GM21447 (cell line): ENCODE measurements around the gene CER1.
A peak's percentile ranks its signal among the peaks of the same experiment; 100 is the strongest.

Source experiments
- ATAC-seq: cut with Tn5 transposase; IDR thresholded peaks from one replicate; pipeline ENCODE4 v1.9.1; 2021; ENCODE audit not compliant: unreplicated experiment

Gene CER1, protein sequence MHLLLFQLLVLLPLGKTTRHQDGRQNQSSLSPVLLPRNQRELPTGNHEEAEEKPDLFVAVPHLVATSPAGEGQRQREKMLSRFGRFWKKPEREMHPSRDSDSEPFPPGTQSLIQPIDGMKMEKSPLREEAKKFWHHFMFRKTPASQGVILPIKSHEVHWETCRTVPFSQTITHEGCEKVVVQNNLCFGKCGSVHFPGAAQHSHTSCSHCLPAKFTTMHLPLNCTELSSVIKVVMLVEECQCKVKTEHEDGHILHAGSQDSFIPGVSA

DNA sequence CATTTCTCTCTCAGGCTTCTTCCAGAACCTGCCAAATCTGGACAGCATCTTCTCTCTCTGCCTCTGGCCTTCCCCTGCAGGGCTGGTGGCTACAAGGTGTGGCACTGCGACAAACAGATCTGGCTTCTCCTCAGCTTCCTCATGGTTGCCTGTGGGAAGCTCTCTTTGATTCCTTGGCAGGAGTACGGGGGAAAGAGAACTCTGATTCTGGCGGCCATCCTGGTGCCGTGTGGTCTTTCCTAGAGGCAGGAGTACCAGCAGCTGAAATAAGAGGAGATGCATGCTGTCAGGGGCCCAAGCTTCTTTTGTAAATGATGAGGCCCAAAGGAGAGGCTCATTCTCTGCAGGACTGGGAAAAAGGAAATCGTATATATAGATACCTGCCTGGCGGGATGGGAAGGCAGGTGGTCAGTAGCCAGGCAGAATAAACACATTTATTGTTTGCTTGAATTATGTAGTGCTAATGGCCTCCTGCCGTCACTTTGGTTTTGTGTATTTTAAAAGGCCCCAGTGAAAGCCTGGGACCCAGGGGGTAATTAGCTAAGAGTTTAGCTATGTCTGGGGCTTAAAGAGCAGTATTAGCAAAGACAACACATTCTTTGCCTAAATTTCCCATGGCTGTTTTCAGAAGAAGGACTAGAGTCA is at the start of gene CER1:
Gene CER1, minus strand, starts transcription at position 343 of the 645 bp plus-strand sequence. Its CDS starts 61 bp downstream, at position 282.
- no peak for ATAC-seq

DNA sequence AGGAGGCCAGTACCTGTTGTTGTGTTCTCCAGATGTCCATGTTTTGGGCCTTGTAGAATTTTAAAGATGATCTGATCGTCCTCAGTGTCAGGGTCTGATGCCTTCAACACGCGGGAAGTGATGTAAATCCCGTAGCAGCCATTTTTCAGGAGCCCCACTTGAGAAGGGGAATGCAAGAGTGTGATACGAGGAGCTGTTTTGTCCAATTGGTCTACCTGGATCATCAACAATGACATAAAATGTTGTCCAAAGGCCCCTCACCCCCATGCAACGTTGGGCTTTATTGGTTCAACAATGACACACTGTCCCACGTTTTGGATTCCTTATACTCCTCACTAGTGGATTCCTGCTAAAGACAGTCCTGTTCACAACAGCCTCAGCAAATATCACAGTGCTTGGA is 48.1 kb upstream of the CER1 start:
- ATAC-seq, result no peak

DNA sequence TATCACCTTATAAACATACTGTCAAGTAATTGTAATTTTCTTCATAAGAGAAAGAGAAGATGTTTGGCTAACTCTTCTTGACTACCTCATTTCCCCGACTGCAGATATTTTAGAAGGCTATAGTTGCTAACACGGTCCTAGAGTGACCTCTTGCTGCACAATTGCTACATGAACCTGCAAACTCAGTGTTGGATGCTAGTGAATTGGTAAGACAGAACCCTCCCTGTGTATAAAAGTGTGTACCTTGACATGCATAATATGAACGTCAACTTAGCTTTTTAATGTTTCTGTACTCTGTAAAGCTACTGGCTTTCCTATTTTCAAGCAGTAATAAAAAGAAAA is 46.7 kb upstream of the CER1 start:
- no peak for ATAC-seq

DNA sequence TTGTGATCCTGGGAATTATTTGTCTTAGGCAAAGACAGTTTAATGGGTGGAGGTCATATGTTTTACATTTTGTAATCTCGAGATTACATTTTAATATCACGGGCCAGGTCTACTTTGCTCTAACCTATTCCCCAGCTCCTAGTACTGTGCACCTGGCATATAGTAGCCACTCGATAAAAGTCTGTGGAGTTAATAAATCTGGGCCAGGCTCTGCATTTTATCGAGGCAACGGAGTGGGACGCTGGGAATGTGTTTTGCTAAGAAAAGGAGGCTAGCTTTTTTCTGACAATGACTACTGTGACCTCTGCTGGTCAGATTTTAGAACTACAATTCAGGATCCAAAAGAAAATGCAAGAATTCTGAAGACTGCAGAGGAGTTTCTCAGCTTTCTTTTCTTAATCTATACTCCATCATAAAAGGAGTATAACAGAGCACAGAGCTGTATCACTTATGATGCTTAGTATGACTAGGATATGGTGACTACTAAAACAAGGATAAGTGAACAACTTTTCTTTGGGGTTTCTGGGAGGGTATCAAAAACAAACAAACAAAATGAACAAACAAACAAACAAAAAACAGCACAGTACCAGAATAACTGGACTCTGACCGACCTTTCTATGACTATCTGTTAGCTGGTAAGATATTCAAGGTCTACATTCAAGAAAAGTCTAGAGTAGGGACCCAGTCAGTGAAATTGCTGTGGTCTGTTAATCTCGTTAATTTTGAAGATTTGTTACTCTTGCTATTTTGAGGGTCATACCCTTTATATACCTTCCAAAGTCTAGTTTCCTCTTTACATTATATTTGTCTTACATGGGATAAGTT is 46.1 kb upstream of the CER1 start:
- no peak for ATAC-seq

DNA sequence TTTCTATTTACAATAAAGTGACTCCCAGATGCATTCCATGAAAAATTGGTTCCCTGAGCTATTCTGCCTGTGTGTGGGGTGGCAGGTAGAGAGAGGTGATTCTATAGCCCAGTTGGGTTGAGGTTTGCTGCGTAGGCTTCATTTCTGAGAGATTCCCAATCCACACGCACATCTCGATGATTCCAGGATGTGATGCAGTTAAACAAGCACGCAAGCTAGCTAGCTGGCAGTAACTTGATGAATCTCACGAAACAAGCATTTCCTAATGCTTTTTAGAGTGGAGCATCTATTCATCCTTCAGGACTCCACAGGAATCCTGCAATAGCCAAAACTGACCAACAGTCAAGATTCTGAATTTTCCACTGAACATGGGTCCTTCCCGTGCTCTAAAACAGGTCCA is 43.8 kb upstream of the CER1 start:
- ATAC-seq, result no peak

DNA sequence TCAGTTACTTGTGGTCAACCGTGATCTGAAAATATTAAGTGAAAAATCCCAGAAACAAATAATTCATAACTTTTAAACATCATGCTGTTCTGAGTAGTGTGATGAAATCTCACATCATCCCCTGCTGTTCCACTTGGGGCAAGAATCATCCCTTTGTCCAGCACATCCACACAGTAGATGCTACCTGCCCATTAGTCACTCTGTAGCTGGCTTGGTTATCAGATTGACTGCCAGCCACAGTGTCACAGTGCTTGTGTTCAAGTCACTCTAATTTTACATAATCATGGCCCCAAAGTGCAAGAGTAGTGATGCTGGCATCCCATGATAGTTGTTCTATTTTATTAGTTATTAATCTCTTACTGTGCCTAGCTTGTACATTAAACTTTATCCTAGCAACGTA is 39.1 kb upstream of the CER1 start:
- no peak for ATAC-seq

DNA sequence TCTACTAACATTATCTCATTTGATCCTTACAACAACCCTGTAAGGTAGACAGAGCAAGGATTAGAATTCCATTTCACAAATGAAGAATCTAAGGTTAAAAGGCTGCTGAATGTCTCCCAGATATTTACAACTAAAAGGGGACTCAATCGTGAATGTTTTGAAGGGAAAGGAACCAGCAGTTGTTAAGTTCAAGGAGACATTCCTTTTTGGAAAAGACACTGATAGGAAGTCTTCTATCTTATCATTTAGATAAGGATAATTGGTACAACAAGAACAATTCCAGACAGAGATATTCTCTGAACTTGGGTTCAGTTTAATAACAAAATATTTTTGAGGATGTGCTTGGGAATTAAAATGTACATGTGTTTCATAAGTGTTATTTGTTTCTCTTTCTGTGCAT is 37.5 kb upstream of the CER1 start:
- ATAC-seq, result no peak

DNA sequence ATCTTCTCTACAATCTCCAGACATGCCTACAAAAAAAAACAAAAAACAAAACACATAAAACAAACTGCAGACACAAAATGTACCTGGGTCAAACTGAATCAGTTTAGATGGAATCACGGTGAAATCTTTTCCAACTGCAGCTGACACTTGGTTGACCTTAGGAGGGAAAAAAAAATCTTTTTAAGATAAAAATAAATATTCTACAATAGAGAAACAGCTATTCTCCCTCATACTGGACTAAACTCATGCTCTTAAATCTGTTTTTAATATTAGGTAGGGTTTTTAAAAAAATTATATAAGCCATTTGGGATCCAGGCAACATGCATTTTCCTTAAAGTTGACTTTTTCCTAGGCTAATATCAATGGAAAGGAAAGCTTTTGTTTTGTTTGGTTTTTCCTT is 33.8 kb upstream of the CER1 start:
- no peak for ATAC-seq

DNA sequence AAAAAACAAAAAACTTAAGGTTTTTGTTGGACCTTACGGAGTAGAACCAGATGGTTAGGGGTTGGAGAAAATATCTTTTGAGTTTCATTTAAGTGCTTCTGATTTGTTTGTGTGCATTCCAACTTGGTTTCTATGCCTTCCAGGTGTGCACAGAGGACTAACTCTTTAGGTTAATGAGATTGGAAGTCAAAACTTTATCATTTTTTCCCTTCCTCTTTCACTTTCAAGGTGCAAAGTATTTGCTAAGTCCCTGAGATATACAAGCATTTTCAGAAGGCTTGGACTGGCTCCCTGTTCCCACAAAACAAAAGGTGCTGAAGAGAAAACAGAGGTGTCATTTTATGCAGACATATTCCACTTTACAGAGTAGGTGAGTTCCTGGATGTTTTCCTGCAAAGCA is 30.3 kb upstream of the CER1 start:
- ATAC-seq, result no peak

DNA sequence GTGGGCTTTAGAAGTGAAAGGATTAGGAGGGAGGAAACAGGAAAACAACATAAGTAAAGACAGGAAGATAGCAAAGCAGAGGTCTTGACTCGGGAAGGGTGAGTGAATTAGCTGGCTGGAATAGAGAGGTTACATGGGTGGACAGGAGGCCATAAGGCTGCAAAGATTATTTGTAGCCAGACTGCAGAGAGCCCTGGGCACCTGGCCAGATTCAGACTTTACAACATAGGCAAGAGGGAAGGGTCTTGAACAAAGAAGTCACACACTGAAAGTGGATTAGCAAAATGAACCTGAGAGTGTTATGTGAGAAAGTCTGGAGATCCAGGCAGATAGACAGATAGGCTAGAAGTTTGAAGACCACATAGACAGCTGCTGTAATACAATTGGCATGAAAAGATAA is 29.7 kb upstream of the CER1 start:
- ATAC-seq, result no peak

DNA sequence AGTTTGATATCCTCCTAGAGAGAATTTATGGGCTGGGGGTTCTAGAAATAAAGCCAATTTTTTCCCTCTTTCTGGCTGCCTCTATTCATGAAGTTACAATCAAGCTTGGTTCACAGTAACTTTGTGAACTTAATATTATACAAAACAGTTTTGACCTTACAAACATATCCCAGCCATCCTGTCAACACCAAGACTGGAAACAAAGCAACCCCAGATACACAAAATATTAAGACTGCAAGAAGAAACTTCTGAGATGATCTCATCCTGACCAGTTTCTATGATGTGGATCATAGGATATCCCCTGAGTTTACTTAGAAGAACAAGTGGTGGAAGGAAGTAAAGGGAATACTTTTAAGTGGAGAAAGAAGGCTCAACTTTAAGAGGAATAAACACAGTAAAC is 28.3 kb upstream of the CER1 start:
- ATAC-seq, result no peak

DNA sequence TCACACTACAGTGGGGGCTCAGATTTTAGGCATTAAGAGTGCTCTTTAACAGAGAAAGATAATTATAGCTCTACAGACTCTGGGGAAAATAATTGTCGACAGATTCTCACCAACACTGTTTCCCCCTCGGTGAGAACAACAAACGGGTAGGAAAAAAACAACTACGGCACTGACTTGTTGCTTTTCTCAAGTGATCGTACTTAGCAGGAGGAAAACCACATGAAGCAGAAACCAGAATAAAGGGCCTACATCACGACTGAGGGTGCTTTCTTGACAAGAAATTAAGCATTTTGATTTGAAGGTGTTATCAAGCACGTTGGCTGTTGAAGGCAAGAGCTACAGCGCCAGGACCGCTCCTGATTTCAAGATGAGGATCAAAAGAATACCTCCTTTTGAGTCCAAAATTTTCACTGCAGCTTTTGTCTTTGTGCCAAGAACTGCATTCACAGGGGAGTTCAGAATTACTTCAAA is 27.2 kb upstream of the CER1 start:
- ATAC-seq, result no peak

DNA sequence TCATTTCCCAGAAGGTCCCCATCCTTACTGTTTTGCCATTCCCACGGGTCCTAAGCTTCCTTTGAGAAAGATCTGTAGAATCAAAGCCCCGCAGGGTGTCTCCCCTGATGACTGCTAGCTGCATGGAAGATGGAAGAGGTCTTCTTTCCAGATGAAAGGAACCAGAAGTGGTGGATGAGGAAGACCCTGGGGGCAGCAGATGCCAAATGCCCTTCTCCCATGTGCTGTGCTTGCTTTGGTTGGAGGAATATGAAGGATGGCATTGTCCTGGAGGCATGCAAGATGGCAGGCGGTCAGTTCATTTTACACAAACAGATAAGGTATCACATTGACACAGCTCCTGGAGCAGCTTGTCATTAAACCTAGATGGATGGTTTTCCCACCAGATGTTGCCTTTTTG is 25.8 kb upstream of the CER1 start:
- no peak for ATAC-seq

DNA sequence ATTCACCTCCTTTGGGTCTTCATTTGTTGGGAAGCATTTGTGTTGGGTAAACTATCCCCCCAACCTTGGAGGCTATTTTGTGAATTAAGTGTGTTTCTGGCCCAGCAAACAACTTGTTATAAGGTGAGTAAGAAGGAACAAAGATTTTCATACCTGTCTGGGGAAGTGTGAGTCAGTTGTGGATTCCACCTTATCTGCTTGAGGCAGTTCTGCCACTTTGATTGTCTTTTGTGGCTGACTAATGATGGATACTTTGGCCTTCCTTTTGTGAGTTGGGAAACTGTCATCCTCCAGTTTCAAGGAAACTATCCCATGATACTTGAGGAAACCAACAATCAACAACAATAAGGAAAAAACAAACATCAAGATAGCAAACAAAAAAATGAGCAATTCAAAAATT is 24.6 kb upstream of the CER1 start:
- ATAC-seq, result no peak

DNA sequence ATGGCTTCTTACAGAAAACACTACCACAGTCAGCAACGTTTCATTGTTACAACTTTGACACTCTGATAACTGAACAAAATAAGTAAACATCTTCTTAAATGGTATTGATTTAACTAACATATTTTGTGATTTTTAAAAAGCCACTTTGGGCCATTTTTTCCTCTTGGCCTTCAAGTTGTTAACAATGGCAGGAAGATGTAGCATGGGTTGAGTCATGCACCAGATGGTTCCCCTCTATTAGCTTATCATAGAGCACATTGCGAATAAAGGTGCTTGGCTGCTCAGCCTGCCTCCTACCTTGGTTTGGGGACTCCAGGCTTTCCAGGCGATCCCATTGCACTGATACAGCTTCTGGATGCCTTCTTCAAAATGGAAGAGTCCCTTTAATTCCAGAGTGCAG is 24.1 kb upstream of the CER1 start:
- ATAC-seq, result no peak

DNA sequence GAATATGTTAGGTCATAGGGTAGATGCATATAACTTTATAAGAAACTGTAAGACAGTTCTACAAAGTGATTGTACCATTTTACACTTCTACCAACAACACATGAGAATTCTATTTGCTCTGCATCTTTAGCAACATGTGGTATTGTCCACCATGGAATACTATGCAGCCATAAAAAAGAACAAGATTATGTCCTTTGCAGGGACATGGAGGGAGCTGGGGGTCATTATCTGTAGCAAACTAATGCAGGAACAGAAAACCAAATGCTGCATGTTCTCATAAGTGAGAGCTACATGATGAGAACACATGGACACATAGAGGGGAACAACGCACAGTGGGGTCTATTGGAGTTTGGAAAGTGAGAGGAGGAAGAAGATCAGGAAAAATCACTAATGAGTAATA is 22.2 kb upstream of the CER1 start:
- ATAC-seq, result no peak

DNA sequence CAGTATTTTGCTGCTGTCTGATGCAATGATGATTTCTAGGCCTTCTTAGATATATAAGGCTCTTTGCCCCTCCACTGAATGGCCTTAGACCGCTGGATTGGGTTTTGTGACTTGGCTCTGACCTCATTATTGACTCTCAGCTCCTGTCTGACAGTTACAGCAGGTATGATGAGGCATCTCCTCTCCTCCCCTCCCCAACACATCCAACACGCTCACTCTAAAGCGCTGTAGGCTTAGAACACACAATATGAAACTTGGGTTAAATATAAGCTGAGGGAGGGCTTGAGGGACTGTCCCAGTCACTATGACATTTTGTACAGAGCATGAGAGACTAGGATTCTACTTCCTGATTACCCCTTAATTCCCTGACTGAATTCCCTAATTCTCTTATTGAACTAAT is 18.8 kb upstream of the CER1 start:
- peak; percentile 91 for ATAC-seq

DNA sequence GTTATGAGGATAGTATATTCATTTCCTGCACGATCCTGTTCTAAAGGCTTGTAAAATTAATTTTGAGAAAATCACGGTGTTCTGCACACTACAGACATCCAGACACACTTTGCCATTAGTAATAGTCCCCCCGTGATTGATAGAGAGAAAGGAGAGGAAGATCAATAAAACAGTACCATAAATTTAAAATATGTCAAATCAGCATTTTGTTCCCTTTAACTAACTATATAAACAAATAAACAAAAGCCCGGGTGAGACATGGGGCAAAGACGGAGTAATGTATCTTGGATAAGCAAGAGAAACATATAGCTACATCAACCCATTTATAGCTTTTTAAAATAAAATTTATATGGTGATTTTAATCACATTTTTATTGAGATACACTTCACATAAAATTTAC is 10.6 kb upstream of the CER1 start:
- ATAC-seq, result no peak

DNA sequence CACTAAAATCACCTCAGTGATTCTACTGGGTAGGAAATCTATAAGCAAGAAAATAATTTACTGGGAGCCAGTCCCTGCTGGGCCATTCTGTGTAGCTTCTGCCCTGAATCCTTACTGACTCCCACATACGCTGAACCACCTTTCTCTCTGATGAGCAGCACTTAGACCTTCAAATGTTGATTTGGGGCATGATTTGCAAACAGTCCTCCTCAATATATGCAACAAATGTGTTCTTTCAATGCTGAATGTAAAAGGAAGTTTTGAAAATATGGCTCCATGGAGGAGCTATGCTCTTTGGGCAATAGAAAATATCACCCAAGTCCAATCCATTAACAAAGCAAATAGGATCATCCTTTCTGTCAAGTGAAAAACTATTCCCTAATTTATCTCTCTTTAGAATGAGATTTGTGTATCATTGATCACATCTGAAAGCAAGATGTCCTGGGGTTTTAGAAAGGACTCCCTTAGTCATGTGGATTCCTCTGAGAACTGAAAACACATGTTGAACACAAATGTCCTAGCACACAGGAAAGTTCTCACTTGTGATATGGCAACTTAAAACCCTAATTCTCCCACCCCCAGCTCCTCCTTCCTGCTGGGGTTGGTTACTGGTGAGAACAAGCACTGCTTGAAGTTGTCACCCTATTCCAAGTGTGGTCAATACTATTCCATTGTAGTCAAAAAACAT is 8.9 kb upstream of the CER1 start:
- no peak for ATAC-seq

DNA sequence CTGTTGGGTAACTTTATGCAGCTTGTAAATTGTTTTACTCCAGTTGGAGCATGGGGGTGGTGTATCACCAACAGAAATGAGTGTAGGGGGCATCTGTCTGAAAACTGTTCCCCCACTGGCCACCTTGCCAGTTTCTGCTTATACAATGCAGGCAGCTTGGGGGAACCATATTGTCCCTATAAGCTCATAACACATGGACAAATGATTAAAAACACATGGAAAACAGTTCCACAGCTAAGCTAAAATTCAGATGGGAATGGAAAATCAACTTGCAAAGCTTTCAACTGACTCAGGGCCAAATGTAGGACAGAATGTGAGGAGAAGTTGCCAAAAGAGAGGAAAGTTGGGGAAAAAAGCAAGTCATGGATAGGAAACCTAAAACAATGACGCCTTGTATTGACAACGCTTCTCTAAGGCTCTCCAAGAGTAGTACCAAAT is 7.9 kb upstream of the CER1 start:
- no peak for ATAC-seq

DNA sequence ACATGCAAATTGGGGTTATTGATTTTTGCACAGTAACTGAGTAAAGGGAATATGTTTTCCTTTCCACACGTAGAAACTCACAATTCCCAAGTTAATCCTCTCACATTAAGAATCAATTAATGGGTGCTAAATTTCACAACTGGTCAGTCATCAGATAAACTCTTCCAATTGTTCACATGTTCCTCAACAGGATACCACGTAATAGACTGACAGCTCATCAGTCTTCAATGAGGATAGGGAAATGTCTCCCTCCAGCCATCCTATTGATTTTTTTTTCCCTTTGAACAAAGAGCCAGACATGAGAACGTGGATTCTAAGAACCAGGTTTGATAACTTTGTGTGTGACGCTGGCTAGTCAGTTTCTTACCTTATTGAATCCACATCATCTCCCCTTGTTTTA is 768 bp upstream of the CER1 start:
- no peak for ATAC-seq
